NCI-H2081 (cell line): ENCODE data around the gene ACIN1.

Experiments used
- DNase-seq, 2 experiments: peaks; one replicate each; lab custom pipeline; 2025; lab: John Stamatoyannopoulos, UW

Gene ACIN1

GRCh38 chr14:23057757-23058653 is 36.9 kb downstream of the ACIN1 start:
- no peak for DNase-seq

- DNase-seq: no peak
Observed at GRCh38 chr14:23056956-23057756, 37.8 kb downstream of the ACIN1 start, which contains the start of gene CDH24. TSS of gene CDH24 (minus strand) at chr14:23057520. CDS start at chr14:23055733, 1,787 bp downstream.

- no peak for DNase-seq
Observed at GRCh38 chr14:23056145-23056955, 38.6 kb downstream of the ACIN1 start.

- DNase-seq: no peak
Observed at GRCh38 chr14:23055621-23056144, 39.3 kb downstream of the ACIN1 start.

- no peak for DNase-seq
Observed at GRCh38 chr14:23055147-23055550, 39.8 kb downstream of the ACIN1 start.

- no peak for DNase-seq
Observed at GRCh38 chr14:23054000-23054811, 40.7 kb downstream of the ACIN1 start.

GRCh38 chr14:23053426-23053825 is 41.5 kb downstream of the ACIN1 start:
- no peak for DNase-seq

GRCh38 chr14:23052671-23053070 is 42.3 kb downstream of the ACIN1 start:
- DNase-seq: no peak

GRCh38 chr14:23052182-23052623 is 42.7 kb downstream of the ACIN1 start:
- no peak for DNase-seq

GRCh38 chr14:23051141-23052057 is 43.5 kb downstream of the ACIN1 start:
- no peak for DNase-seq

- DNase-seq: no peak
Observed at GRCh38 chr14:23049011-23049410, 45.9 kb downstream of the ACIN1 start.

- no peak for DNase-seq
Observed at GRCh38 chr14:23047751-23048693, 46.9 kb downstream of the ACIN1 start.

GRCh38 chr14:23047034-23047634 is 47.8 kb downstream of the ACIN1 start:
- no peak for DNase-seq

GRCh38 chr14:23045419-23046357 is 49.2 kb downstream of the ACIN1 start:
- no peak for DNase-seq

- DNase-seq: no peak
Observed at GRCh38 chr14:23044840-23045239, 50.1 kb downstream of the ACIN1 start.

- DNase-seq: no peak
Observed at GRCh38 chr14:23043754-23044153, 51.2 kb downstream of the ACIN1 start.

GRCh38 chr14:23043145-23043544 is 51.8 kb downstream of the ACIN1 start:
- DNase-seq: no peak
